ENCODE results near the gene SBF2.

SBF2 gene

DNA sequence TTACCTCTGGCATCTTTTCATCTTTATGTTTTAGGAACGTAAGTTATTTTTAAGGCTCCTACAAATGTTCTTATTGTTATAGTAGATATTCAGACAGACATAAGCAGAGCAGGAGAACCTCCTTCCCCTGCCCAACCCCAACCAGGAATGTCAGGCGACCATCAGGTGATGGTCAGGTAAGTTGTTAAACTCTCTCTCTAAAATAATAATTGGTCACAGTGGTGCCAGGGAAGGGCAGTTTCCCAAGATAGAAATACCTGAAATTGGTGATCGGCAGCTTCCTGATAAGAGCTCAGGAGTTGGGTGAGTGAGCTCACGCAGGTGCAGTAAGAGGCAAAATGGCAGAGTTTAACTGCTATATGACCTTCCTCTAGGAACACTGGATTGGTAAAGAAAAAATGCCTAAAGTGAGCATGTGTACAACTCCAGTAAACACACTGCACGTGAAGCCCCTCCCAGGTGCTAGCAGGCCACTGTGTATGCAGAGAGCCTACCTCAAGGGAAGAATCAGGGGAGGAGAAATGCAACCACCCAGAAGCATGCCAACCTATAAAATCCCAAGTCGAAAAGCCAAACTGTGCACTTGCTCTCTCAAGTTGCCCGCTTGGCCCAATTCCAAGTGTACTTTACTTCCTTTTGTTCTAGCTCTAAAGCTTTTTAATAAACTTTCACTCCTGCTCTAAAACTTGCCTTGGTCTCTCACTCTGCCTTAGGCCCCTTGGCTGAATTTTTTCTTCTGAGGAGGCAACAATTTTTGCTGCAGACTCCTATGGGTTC is 273.9 kb downstream of the SBF2 start:
- Histone ChIP-seq H4K20me1 (ENCODE audit: control insufficient read depth, insufficient read depth, low read depth, low read length) (no peaks in the 10 kb centered on the region), H3F3A (ENCODE audit: control insufficient read depth, insufficient read depth) (no peaks in the 10 kb centered on the region), H3K9me3 (ENCODE audit: control insufficient read depth, insufficient read depth, low read length) (no peaks in the 10 kb centered on the region), H3K36me3 (ENCODE audit: control insufficient read depth, low read length) (no peaks in the 10 kb centered on the region), H3K27me3 (ENCODE audit: control insufficient read depth, low read length) (no peaks in the 10 kb centered on the region), H3K27ac (ENCODE audit: low read depth, low read length) (no peak overlapping the region), H3K4me1 (ENCODE audit: control insufficient read depth, low read length) (no peaks in the 10 kb centered on the region), H3K4me2 (ENCODE audit: low read length) (no peak overlapping the region), H3K9me2 (replicated peaks; ENCODE audit: control insufficient read depth, low read length) (no peaks in the 10 kb centered on the region), H3K79me2 (ENCODE audit: control insufficient read depth, low read length) (no peaks in the 10 kb centered on the region), H3K4me3 (ENCODE audit: low read length) (no peak overlapping the region)
- TF ChIP-seq EZH2phosphoT487 (IDR thresholded peaks at IDR 0.05; ENCODE audit: borderline replicate concordance, low read length): no peak
- TF ChIP-seq CTCF (IDR thresholded peaks at IDR 0.05; ENCODE audit: low read depth, low read length, poor library complexity, severe bottlenecking): no peak

DNA sequence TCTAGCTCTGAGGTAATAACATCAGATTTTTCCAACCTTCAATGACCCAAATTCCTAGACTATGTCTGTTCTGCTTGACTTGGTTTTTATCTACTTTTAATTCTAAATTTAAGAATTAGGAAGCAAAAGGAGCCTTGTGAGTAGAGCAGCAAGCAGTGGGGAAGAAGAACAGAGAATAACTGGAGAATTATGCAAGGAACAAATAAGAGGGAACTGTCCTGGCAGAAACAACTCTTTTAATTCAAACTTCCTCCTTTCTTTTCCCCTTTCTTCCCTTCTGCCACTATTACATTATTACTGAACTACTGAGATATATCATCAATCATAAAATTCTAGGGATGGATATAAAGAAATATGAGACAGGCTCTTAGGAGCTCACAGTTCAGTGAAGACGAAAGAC is 276.1 kb downstream of the SBF2 start:
- Histone ChIP-seq H3K79me2 (ENCODE audit: control insufficient read depth, low read length) (no peaks in the 10 kb centered on the region), H3K4me1 (ENCODE audit: control insufficient read depth, low read length) (no peaks in the 10 kb centered on the region), H3K27ac (ENCODE audit: low read depth, low read length) (no peak overlapping the region), H4K20me1 (ENCODE audit: control insufficient read depth, insufficient read depth, low read depth, low read length) (no peaks in the 10 kb centered on the region), H3K9me3 (ENCODE audit: control insufficient read depth, insufficient read depth, low read length) (no peaks in the 10 kb centered on the region), H3K4me3 (ENCODE audit: low read length) (no peak overlapping the region), H3K27me3 (ENCODE audit: control insufficient read depth, low read length) (no peaks in the 10 kb centered on the region), H3K36me3 (ENCODE audit: control insufficient read depth, low read length) (no peaks in the 10 kb centered on the region), H3F3A (ENCODE audit: control insufficient read depth, insufficient read depth) (no peaks in the 10 kb centered on the region), H3K9me2 (replicated peaks; ENCODE audit: control insufficient read depth, low read length) (no peaks in the 10 kb centered on the region), H3K4me2 (ENCODE audit: low read length) (no peak overlapping the region)
- TF ChIP-seq EZH2phosphoT487 (IDR thresholded peaks at IDR 0.05; ENCODE audit: borderline replicate concordance, low read length) (no peak), CTCF (IDR thresholded peaks at IDR 0.05; ENCODE audit: low read depth, low read length, poor library complexity, severe bottlenecking) (no peak)

DNA sequence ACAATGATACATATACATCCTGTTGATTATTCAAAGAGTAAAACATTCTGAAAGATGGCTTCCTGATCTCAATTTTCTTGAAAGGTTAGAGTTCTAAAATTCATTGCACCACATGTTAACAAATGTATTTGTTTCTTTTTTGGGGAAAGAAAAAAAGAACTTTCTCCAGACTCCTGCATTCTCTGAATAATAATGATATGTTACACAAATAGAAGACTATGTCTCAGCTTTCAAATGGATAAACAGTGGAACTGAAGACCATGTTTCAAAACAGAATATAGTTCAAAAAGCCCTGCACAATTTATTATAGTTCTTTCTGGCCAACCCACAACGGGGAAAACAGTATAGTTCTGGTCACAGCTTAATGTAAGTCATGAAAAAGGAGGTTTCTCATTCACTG is 277.0 kb downstream of the SBF2 start:
- H4K20me1 ChIP-seq (ENCODE audit: control insufficient read depth, insufficient read depth, low read depth, low read length): no peaks in the 10 kb centered on the region
- no peaks in the 10 kb centered on the region for H3K4me1 ChIP-seq (ENCODE audit: control insufficient read depth, low read length)
- H3K79me2 ChIP-seq (ENCODE audit: control insufficient read depth, low read length): no peaks in the 10 kb centered on the region
- H3F3A ChIP-seq (ENCODE audit: control insufficient read depth, insufficient read depth): no peaks in the 10 kb centered on the region
- H3K4me2 ChIP-seq (ENCODE audit: low read length): no peak overlapping the region
- no peaks in the 10 kb centered on the region for H3K9me3 ChIP-seq (ENCODE audit: control insufficient read depth, insufficient read depth, low read length)
- no peak overlapping the region for H3K4me3 ChIP-seq (ENCODE audit: low read length)
- TF ChIP-seq CTCF (IDR thresholded peaks at IDR 0.05; ENCODE audit: low read depth, low read length, poor library complexity, severe bottlenecking) (no peak), EZH2phosphoT487 (IDR thresholded peaks at IDR 0.05; ENCODE audit: borderline replicate concordance, low read length) (no peak)
- no peaks in the 10 kb centered on the region for H3K27me3 ChIP-seq (ENCODE audit: control insufficient read depth, low read length)
- no peak overlapping the region for H3K27ac ChIP-seq (ENCODE audit: low read depth, low read length)
- no peaks in the 10 kb centered on the region for H3K36me3 ChIP-seq (ENCODE audit: control insufficient read depth, low read length)
- H3K9me2 ChIP-seq (replicated peaks; ENCODE audit: control insufficient read depth, low read length): no peaks in the 10 kb centered on the region
